ENCODE data around the gene ESF1.
"Not testable (repeated sequence)": the region's sequence is repeated elsewhere in the genome, so short reads cannot be mapped to it uniquely, and the experiment has no call there.

ESF1 gene

GRCh38 chr20:13739731-13740649 lies 44.7 kb downstream of the ESF1 start:
- no peak for DNase-seq (ENCODE audit: low spot score)

- not testable (repeated sequence) for DNase-seq (ENCODE audit: low spot score)
These were observed 46.5 kb downstream of the ESF1 start for GRCh38 chr20:13738187-13738586.

- no peak for DNase-seq (ENCODE audit: low spot score)
These were observed 48.1 kb downstream of the ESF1 start for GRCh38 chr20:13736436-13737191.

- DNase-seq (ENCODE audit: low spot score): no peak
These were observed 48.9 kb downstream of the ESF1 start for GRCh38 chr20:13735826-13736225.

- no peak for DNase-seq (ENCODE audit: low spot score)
These were observed 61.7 kb downstream of the ESF1 start for GRCh38 chr20:13723011-13723410.

- no peak for DNase-seq (ENCODE audit: low spot score)
These were observed 66.5 kb downstream of the ESF1 start for GRCh38 chr20:13718171-13718570.

GRCh38 chr20:13717631-13718044 lies 67.1 kb downstream of the ESF1 start:
- no peak for DNase-seq (ENCODE audit: low spot score)

GRCh38 chr20:13715171-13715570 lies 69.5 kb downstream of the ESF1 start:
- no peak for DNase-seq (ENCODE audit: low spot score)

- DNase-seq (ENCODE audit: low spot score): no peak
These were observed 76.5 kb downstream of the ESF1 start for GRCh38 chr20:13708234-13708633.

GRCh38 chr20:13703265-13703664 lies 81.5 kb downstream of the ESF1 start:
- DNase-seq (ENCODE audit: low spot score): no peak

- no peak for DNase-seq (ENCODE audit: low spot score)
These were observed 83.2 kb downstream of the ESF1 start for GRCh38 chr20:13701486-13701885.

- DNase-seq (ENCODE audit: low spot score): no peak
These were observed 84.0 kb downstream of the ESF1 start for GRCh38 chr20:13700761-13701160.

GRCh38 chr20:13694420-13695150 lies 90.1 kb downstream of the ESF1 start:
- no peak for DNase-seq (ENCODE audit: low spot score)

- DNase-seq (ENCODE audit: low spot score): no peak
These were observed 91.7 kb downstream of the ESF1 start for GRCh38 chr20:13692802-13693736.

GRCh38 chr20:13690943-13691342 lies 93.8 kb downstream of the ESF1 start:
- no peak for DNase-seq (ENCODE audit: low spot score)

- DNase-seq (ENCODE audit: low spot score): no peak
These were observed 96.9 kb downstream of the ESF1 start for GRCh38 chr20:13687815-13688214.

- no peak for DNase-seq (ENCODE audit: low spot score)
These were observed 99.1 kb downstream of the ESF1 start for GRCh38 chr20:13685623-13686022.

GRCh38 chr20:13684566-13685222 lies 100.0 kb downstream of the ESF1 start:
- no peak for DNase-seq (ENCODE audit: low spot score)

GRCh38 chr20:13683833-13684232 lies 100.9 kb downstream of the ESF1 start:
- no peak for DNase-seq (ENCODE audit: low spot score)

- DNase-seq (ENCODE audit: low spot score): peak; percentile 70
These were observed 103.2 kb downstream of the ESF1 start for GRCh38 chr20:13681248-13682125.

All from HuH-7.5 (cell line).